HG03039 (cell line): Measurements from ENCODE around the gene RBM33.

Experiments used
- ATAC-seq: cut with Tn5 transposase; IDR thresholded peaks from one replicate; pipeline ENCODE4 v1.9.1; 2021; ENCODE audit warnings: mild to moderate bottlenecking, moderate library complexity; ENCODE audit not compliant: unreplicated experiment

The RBM33 gene

DNA sequence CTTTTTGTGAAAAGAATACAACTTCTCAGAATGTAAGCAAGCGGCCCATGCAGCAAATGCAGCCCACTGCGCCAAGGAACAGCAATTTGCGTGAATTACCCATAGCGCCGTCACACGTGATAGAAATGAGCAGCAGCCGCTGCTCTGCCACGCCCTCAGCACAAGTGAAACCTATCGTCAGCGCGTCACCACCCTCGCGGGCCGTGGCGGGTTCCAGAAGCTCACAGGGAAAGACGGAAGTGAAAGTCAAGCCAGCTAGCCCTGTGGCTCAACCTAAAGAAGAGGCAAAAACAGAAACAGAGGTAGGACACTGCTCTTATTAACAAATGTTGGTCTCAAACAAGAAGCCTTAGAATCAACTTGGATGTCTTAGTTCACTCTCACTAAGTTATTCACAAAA is 97.3 kb downstream of the RBM33 start:
- no peak for ATAC-seq

DNA sequence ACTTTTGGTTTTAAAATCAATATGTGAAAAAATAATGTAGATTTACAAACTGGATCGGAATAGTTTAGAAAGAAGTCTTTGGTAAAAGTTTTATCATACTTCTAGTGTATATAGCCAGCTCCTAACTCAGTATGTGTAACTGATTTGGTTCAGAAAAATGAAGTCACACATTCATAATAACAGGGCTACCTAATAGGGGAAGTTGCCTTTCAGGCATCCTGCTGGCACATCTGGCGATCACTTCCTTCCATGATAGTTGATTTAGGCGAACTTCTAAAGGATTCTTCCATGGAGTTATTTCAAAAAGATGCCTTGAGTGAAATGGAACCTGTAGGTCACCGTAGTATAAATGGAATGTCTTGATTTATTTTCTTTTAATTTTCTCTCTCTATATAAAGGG is 98.7 kb downstream of the RBM33 start:
- ATAC-seq: no peak

DNA sequence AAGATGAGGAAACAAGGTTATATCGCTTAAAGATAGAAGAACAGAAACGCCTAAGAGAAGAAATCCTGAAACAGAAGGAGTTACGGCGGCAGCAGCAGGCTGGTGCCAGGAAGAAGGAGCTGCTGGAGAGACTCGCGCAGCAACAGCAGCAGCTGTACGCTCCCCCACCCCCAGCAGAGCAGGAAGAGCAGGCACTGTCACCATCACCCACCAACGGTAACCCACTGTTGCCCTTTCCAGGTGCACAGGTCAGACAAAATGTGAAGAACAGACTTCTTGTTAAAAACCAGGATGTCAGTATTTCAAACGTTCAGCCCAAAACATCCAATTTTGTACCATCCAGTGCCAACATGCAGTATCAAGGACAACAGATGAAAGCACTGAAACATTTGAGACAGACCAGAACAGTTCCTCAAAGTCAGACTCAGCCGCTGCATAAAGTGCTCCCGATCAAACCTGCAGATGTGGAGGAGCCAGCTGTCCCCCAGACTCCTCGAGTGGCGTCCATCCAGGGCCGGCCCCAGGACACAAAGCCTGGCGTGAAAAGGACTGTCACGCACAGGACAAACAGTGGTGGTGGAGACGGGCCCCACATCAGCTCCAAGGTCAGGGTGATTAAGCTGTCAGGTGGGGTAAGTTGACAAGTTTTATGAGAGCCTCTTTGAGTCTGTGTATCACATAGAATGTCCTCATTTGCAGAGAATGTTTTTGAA is 100.7 kb downstream of the RBM33 start:
- no peak for ATAC-seq

DNA sequence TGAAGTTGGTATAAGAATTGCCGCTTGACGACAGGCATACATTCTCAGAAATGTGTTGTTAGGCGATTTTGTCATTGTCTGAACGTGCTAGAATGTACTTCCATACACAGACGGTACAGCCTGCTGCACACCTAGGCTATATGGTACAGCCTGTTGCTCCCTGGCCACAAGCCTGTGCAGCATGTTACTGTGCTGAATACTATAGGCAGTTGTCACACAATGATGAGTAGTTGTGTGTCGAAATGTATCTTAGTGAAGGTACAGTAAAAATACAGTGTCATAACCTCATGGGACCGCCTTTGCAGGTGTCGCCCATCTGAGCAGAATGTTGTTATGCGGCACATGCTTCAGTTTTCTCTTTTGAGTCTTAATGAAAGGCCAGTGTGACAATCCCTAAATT is 101.3 kb downstream of the RBM33 start:
- ATAC-seq: peak; percentile 8

DNA sequence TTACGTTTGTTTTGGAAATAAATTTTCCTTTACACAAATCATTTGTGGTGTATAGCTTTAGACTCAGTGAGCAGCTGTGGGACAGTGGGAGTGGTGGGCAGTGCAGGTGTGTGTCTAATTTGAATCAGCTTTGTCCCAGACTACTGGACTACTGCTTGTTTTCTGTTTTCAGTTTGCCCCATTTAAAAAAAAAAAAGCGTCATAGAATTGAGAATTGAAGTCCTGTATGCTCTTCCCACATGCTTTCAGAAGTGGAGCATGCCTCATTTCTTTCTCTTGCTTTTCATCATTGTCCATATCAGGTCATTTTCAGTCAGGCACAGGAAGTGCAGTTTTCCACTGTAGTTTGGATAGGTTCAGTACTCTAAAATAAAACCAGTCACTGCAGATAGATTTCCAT is 101.7 kb downstream of the RBM33 start:
- peak; percentile 69 for ATAC-seq

DNA sequence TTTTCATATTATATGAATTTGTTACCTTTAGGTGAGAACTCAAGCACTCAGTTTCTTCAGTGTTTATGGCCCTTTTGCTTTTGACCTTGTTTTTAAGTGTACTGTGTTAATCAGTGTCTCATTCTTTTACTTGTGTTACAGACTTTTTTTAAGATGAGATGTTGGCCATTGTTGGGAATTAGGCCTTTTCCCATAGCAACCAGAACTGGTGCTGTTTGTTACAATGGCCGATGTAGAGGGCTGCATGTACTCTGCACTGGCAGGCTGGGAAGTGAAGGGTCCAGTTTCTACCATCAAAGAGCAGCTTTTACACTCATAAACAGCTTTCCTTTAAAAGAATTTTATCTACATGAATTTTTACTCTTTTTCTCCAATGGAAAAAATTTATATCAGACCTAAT is 102.7 kb downstream of the RBM33 start:
- no peak for ATAC-seq

DNA sequence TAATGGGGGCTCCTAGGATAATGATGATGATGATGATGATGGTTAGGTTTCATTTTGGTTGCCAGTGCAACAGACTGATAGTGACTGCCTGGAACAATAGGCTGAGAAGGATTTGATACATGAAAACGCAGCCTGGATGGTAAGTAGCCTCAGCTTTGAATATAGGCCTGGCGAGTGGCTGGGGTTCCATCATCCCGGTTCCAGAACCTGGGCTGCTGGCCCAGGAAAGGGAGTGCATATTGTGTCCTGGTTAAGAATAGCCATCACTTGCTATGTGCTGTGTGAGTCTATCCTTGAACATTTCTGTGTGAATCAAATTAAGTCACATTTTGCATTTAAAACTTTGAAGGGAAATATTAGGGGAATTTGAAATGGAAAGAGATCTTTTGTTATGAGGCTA is 105.1 kb downstream of the RBM33 start:
- ATAC-seq: no peak

DNA sequence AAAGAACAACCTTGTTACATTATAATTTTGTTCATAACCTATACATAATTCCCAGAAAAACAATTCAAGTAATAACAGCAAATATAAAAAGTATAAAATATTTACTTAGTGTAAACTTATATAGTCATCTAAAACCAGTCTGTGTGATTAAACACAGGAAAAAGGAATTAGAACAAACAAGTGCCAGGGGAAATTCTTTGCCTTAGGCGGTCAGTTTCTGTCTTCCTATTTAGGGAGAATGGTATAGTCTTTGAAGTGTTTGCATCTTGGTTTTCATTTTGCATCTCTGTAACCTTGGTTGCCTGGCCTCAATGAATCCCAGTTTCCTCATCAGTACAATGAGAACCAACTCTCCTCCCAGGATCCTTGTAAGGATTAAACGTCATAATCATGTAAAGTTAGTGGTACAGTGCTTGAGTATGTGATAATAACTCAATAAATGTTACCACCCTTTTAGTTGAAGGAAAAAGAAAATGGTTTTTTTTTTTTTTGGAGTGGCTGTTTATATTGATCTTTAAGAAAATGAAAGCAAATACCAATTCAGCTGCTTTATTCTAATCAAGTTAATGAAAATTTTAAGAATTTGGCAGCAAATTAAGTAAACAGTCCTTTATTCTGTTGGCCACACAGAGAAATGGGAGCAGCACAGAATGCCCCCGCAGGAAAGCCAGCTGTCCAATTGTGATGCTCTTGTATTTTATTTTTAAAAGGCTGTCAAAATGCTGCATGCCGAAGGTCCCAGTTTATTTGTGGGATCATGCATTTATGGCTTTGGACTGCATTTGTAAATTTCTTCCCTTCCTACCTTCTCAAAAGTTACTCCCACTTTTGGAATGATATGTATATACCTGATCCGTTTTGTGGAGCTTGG is 106.0 kb downstream of the RBM33 start:
- no peak for ATAC-seq

DNA sequence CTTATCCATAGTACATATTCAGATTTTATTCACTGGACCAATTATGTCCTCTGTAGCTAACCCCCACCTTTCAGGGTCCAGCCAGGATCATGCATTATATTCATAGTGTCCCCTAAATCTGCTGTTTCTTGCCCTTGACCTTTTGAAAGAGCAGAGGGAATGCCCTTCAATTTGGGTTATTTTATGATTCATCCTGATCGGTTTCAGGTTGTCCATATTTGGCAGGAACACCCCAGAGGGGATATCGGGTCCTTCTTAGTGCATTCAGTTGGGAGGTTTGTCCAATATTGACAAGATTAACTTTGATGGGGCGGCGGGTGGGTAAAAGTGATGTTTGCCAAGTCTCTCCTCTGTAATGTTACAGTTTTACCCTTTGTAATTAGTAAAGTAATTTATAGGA is 106.9 kb downstream of the RBM33 start:
- ATAC-seq: no peak

DNA sequence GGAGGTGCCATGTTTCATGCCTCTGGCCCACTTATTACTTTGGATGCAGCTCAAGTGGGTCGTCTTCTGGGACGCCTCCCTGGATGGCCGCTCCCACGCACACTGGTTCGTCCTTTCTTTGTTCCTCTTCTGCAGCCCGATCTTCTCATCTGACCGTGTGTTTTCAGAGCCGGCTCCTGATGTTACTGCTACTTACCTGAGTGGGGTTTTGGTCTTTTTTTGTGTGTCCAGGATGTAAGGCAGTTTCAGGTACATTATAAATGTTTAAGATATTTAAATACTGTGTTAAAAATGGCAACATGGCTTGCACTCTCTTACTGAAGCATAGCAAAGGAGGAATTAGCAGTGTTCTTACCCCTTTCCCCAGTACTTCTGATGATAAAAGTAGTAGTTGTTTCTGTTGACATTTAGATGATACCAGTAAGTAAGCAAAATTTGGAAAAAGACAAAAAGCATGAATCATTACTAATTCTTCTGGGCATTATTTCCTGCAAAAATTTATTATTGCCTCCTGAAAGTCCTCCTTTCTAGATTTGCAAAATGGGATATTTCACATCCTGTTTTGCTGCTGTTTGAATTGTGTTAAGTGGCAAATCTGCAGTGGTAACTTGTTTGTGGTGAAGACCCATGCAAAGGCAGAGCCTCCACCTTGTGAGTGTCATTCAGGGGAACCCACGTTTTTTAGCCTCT is 108.4 kb downstream of the RBM33 start:
- ATAC-seq: peak; percentile 37

DNA sequence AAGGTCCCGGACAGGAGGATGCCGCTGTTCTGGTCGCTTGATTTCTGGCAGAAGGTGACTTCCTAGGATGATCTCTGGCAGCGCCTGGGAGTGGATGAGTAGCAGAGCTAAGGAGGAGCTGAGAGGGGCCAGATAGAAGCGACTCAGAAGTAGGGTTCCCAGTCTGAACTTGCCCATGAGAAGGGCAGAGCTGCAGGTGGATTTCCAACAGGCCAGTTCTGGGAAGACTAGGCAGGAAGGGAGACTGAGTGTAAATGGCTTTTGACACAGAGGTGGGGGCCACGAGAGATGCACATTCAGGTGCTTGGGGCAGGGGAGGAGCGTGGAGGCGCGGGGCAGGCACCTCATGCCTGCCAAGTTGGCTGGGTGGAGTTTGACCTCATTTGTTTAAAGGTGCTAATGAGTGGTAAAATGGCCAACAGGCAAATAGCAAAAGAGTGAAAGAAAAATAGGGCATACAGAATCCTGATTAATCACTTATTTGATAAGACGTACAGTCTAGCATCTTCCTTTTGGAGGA is 109.0 kb downstream of the RBM33 start:
- ATAC-seq: no peak

DNA sequence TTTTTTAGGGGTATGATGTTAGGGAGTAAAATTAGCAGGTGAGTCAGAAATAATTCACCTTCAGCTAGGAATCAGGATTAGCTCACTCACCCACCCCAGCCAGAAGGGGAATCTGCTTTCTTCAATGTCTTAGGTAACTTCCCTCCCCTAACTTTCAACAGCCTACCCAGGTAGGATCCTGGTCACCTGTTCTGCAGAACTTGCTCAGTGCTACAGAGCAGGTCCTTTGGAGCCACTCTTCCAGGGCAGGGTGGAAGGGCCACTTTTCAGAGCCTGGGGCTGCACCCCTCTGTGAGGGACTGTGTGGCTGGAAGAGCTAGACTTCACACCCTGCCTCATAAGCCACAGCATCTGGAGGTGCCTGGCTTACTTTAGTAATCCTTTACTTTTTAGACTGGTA is 109.7 kb downstream of the RBM33 start:
- no peak for ATAC-seq

DNA sequence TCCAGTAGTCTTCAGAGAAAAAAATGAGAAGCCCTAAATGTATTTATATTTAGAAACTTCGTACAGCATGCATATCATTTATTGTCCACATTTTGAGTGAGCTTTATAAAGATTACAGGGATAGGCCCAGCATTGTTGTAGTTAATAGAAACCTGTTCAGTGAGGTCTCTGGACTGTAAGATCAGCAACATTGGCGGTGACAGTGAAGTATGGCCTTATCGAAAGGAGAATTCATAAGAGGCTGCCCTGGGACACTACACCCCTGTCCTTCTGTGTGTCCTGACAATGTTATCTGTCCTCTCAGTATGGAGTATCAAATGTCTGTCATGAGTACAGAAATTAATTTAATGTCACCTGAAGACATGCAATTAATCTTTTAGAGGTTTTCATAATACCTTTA is 110.6 kb downstream of the RBM33 start:
- no peak for ATAC-seq

DNA sequence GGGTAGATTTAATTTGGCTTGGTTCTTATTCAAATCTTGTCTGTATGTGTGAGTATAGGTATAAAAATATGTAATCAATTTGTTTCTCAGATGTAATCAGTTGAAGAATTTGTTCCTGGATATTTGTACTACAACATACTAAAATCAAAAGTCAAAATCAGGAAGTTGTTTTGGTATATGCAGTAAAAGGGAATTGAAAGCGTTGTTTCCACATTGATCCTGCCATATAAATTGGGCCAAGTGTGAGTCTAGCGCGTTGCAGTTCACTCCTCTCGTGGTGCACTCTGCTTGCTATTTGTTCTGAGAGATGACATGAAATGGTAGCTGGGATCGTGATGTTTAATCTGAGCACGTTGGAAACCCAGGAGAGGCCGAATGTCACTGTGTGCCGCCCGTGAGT is 111.9 kb downstream of the RBM33 start:
- ATAC-seq: no peak

DNA sequence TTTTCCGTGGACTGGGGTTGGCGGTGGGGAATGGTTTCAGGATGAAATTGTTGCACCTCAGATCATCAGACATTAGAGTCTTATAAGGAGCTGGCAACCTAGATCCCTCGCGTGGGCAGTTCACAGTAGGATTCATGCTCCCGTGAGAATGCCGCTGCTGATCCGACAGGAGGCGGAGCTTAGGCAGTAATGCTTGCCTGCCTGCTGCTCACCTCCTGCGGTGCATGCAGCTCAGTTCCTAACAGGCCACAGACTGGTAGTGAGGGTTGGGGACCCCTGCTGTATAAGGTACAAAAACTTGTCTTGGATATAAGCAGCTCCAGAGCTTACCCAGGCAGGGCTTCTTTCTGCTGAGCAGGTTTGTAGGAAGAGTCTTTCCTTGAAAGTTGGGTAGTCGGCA is 113.9 kb downstream of the RBM33 start:
- no peak for ATAC-seq

DNA sequence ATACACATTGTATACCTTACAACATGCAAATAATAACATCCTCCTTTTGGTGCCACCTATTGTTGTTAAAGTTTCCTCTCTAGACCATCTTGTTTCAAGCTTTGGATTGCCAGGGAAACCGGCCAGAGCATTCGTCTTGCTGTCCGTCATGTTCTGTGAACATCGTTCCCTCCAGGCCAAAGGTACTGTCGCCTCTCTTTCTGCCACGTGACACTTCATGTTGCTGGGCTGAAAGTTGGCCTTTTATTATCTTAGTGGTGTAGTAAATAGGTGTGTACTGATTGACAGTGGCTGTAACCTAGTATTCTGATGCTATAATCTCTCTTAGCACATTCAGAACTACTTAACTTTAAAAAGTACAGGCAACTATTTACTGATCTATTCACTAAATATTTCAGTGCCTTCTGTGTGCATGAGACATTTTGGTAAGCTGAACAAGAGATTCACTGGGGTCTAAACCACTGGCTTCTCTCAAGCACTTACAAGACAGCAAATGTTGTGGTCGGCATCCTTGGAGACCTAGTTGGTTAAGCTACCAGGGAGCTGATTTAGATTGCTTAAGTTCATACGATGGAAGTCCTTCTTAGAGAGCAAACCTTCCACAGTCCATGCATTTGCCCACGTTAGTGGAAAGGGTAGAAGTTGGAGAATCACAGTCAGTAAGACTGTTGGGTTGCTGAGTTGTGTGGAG is 115.4 kb downstream of the RBM33 start:
- no peak for ATAC-seq

DNA sequence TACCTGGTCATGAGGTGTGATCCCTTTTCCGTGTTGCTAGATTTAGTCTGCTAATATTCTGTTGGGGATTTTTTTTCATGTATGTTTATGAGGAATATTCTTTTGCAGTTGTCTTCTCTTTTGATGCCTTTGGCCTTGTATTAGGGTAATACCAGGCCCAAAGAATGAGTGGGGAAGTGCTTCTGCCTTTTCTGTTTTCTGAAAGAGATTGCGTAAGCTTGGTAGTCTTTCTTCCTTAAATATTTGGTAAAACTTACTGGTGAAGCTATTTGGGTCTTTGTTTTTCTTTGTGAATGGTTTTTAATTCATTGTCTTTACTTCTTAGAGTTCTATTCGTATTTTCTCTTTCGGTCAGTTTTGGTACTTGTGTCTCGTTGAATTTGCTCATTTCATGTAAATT is 116.7 kb downstream of the RBM33 start:
- ATAC-seq: no peak

DNA sequence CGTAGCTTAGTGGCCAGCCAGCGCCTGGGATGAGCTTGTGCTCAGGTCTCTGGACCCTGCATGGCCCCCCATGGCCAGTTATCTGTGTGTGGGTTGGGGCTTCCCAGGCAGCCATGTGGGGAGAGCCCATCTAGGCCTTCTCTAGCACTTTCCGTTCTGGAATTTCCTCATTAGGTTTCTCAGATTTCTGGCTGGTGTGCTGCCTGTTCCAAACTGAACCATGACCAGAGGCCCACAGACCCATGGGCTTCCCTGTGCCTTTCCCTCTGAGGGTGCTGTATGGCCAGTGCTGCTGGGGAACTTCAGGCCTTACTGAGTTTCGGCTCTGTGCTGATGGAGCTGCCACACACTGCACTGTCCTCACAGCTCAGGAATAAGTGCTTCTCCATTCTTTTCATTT is 117.6 kb downstream of the RBM33 start:
- no peak for ATAC-seq

DNA sequence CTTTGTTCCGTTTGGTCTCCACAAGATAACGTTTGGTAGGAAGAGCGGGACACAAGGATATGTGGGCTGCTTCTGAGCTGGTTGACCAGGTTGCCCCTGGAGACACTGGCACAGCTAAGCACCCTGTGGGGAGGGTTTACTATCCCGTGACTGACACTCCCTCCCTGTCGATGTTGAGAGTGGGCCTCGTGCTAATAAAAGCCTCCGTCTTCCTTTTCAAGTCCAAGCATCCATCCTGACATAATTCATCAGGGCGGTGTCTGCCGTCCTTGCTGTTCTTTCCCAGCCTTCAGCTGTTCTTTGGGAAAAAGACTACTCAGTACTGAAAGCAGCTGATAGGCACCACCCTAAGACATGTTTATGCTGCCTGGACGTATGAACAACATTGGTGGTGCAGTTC is 118.2 kb downstream of the RBM33 start:
- no peak for ATAC-seq

DNA sequence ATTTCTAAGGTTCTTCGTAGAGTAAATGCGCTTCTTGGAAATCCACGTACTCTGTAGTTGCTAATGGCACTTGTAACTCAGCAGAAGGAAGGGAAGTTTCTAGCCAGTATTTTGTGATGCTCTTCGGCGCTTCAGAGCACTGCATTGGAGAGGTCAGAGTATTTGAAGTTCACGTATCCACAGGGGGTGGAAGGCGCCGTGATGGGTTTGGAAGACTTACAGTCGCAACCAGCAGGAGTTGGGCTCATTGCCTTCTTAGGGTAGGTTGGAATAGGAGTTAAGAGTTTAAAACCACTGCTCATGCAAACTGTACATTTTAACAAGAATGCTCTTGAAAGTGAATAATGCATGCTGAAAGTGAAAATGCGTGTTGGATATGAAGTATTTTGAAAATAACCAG is 118.7 kb downstream of the RBM33 start:
- no peak for ATAC-seq
